IMR-90 (cell line): ENCODE measurements around the gene NKAIN4. TPM values are rescaled to one million over a fixed set of nuclear protein-coding genes. Genes with fewer than 3 reads are reported as not detected.

Experiments used
- ATAC-seq: fragments of 200-7000 bp; cut with Tn5 transposase; 2 replicates; pipeline ENCODE4 v1.9.1; 2020; ENCODE audit warnings: low read depth, mild to moderate bottlenecking, moderate library complexity
- BruUV-seq: library from RNA; stranded (reverse); fragments of 400-500 nt; replicated peaks from 2 replicates; lab custom pipeline; 2021; lab: Mats Ljungman, UMichigan
- CTCF ChIA-PET: fragments of 300-600 bp; formaldehyde crosslinking; extraction: SDS; loops from one replicate; lab custom pipeline; 2021; ENCODE audit warnings: antibody characterized with exemption; lab: Yijun Ruan, JAX
- POLR2A ChIA-PET: fragments of 300-600 bp; sonication (Branson Sonifier 250); formaldehyde crosslinking; loops from one replicate; lab custom pipeline; 2022; ENCODE audit warnings: antibody characterized with exemption; ENCODE audit not compliant: unreplicated experiment; lab: Charles Lee
- DNase-seq: peaks from one replicate; pipeline ENCODE4 v3.0.0; 2013
- H2AFZ ChIP-seq: replicated peaks from 2 replicates; pipeline ENCODE3; 2013; ENCODE audit warnings: low read length, mild to moderate bottlenecking; ENCODE audit not compliant: poor library complexity
- H2AK5ac ChIP-seq: 2 replicates; pipeline ENCODE4 v1.6.1; 2013; ENCODE audit warnings: low read depth, low read length, inconsistent platforms
- H2AK9ac ChIP-seq: replicated peaks from 2 replicates; pipeline ENCODE3; 2013; ENCODE audit warnings: mild to moderate bottlenecking, low read depth, low read length, moderate library complexity; ENCODE audit not compliant: poor library complexity
- H2BK120ac ChIP-seq: 2 replicates; pipeline ENCODE4 v1.6.1; 2013; ENCODE audit warnings: low read depth, low read length, inconsistent platforms
- H2BK15ac ChIP-seq: 3 replicates; pipeline ENCODE4 v1.6.1; 2013; ENCODE audit warnings: low read depth, low read length, inconsistent platforms
- H2BK20ac ChIP-seq: 2 replicates; pipeline ENCODE4 v1.6.1; 2013; ENCODE audit warnings: low read depth, mild to moderate bottlenecking, inconsistent platforms, low read length, moderate library complexity
- H2BK5ac ChIP-seq: 2 replicates; pipeline ENCODE4 v1.6.1; 2013; ENCODE audit warnings: mild to moderate bottlenecking, low read depth, low read length, inconsistent platforms; ENCODE audit not compliant: poor library complexity, severe bottlenecking
- H3K14ac ChIP-seq: replicated peaks from 2 replicates; pipeline ENCODE4 v1.6.1; 2013; ENCODE audit warnings: low read depth, low read length, inconsistent platforms
- H3K18ac ChIP-seq: 2 replicates; pipeline ENCODE4 v1.6.1; 2013; ENCODE audit warnings: low read depth, low read length, control low read depth
- H3K23ac ChIP-seq: 2 replicates; pipeline ENCODE4 v1.6.1; 2013; ENCODE audit warnings: low read depth, low read length, inconsistent platforms
- H3K27ac ChIP-seq: 2 replicates; pipeline ENCODE4 v1.5.1; 2013; ENCODE audit warnings: mild to moderate bottlenecking, control low read depth, low read length; ENCODE audit not compliant: insufficient read depth
- H3K27me3 ChIP-seq: 2 replicates; pipeline ENCODE4 v1.6.1; 2013; ENCODE audit warnings: low read length; ENCODE audit not compliant: control insufficient read depth, insufficient read depth
- H3K36me3 ChIP-seq: 2 replicates; pipeline ENCODE4 v1.6.1; 2013; ENCODE audit warnings: low read length, mixed read lengths; ENCODE audit not compliant: control insufficient read depth, insufficient read depth
- H3K4ac ChIP-seq: 2 replicates; pipeline ENCODE4 v1.6.1; 2013; ENCODE audit warnings: low read depth, low read length, inconsistent platforms
- H3K4me1 ChIP-seq: 2 replicates; pipeline ENCODE4 v1.6.1; 2013; ENCODE audit warnings: low read length, mixed read lengths; ENCODE audit not compliant: control insufficient read depth, insufficient read depth
- H3K4me2 ChIP-seq: 2 replicates; pipeline ENCODE4 v1.6.1; 2013; ENCODE audit warnings: low read depth, mild to moderate bottlenecking, control low read depth, low read length, moderate library complexity
- H3K4me3 ChIP-seq: 2 replicates; pipeline ENCODE4 v1.5.1; 2013; ENCODE audit warnings: low read depth, mild to moderate bottlenecking, control low read depth, low read length, moderate library complexity; ENCODE audit not compliant: insufficient read depth
- H3K56ac ChIP-seq: 2 replicates; pipeline ENCODE4 v1.6.1; 2013; ENCODE audit warnings: low read length, inconsistent platforms; ENCODE audit not compliant: insufficient read depth; ENCODE audit errors: extremely low read depth
- H3K79me1 ChIP-seq, 2 experiments: 2 replicates each; pipeline ENCODE4 v1.6.1; 2013; ENCODE audit warnings: low read length in 2 of 2, inconsistent platforms in 1 of 2, low read depth in 1 of 2
- H3K9ac ChIP-seq: 2 replicates; pipeline ENCODE4 v1.6.1; 2013; ENCODE audit warnings: low read depth, low read length, control low read depth
- H3K9me1 ChIP-seq: 2 replicates; pipeline ENCODE4 v1.6.1; 2013; ENCODE audit warnings: low read length, inconsistent platforms; ENCODE audit not compliant: insufficient read depth
- H3K9me3 ChIP-seq: 2 replicates; pipeline ENCODE4 v1.6.1; 2013; ENCODE audit warnings: low read length; ENCODE audit not compliant: control insufficient read depth, insufficient read depth
- H4K20me1 ChIP-seq: 2 replicates; pipeline ENCODE4 v1.6.1; 2013; ENCODE audit warnings: low read length, inconsistent platforms; ENCODE audit not compliant: insufficient read depth
- H4K5ac ChIP-seq: 2 replicates; pipeline ENCODE4 v1.6.1; 2013; ENCODE audit warnings: mild to moderate bottlenecking, low read depth, low read length, control low read depth
- H4K8ac ChIP-seq, 2 experiments: 2 replicates each; pipeline ENCODE4 v1.6.1; 2013; ENCODE audit warnings: low read depth in 2 of 2, low read length in 2 of 2, control low read depth in 1 of 2, inconsistent platforms in 1 of 2
- H4K91ac ChIP-seq: 2 replicates; pipeline ENCODE4 v1.6.1; 2013; ENCODE audit warnings: low read depth, low read length, inconsistent platforms; ENCODE audit not compliant: insufficient read depth
- BHLHE40 ChIP-seq: fragments of 150-350 bp; IDR thresholded peaks from 2 replicates; pipeline ENCODE4 v1.6.1; 2016; ENCODE audit warnings: mild to moderate bottlenecking, low read depth, low read length
- CEBPB ChIP-seq: IDR thresholded peaks from 2 replicates; pipeline ENCODE4 v1.6.1; 2012; ENCODE audit warnings: low read depth, low read length, improper control_type of control experiment
- CHD1 ChIP-seq: IDR thresholded peaks from 2 replicates; pipeline ENCODE4 v1.6.1; 2012; ENCODE audit warnings: low read depth, low read length, improper control_type of control experiment
- CTCF ChIP-seq: conservative IDR thresholded peaks from 2 replicates; pipeline ENCODE4 v1.5.1; 2012; ENCODE audit warnings: mild to moderate bottlenecking, low read depth, low read length, improper control_type of control experiment
- ELK1 ChIP-seq: fragments of 150-350 bp; IDR thresholded peaks from 2 replicates; pipeline ENCODE4 v1.6.1; 2016; ENCODE audit warnings: low read depth, mild to moderate bottlenecking, low read length, moderate library complexity, borderline replicate concordance
- FOS ChIP-seq: fragments of 150-350 bp; IDR thresholded peaks from 2 replicates; pipeline ENCODE4 v1.6.1; 2016; ENCODE audit warnings: low read depth, low read length
- MAFK ChIP-seq: IDR thresholded peaks from 2 replicates; pipeline ENCODE4 v1.6.1; 2012; ENCODE audit warnings: low read depth, low read length, improper control_type of control experiment
- MAZ ChIP-seq: IDR thresholded peaks from 2 replicates; pipeline ENCODE4 v1.6.1; 2012; ENCODE audit warnings: low read depth, mild to moderate bottlenecking, low read length, improper control_type of control experiment, moderate library complexity, borderline replicate concordance
- MXI1 ChIP-seq: IDR thresholded peaks from 2 replicates; pipeline ENCODE4 v1.6.1; 2012; ENCODE audit warnings: low read depth, mild to moderate bottlenecking, low read length, moderate library complexity, borderline replicate concordance
- NFE2L2 ChIP-seq: fragments of 150-350 bp; IDR thresholded peaks from 2 replicates; pipeline ENCODE4 v1.6.1; 2016; ENCODE audit warnings: low read depth, mild to moderate bottlenecking, low read length
- POLR2A ChIP-seq: IDR thresholded peaks from 2 replicates; pipeline ENCODE4 v1.6.1; 2012; ENCODE audit warnings: mild to moderate bottlenecking, low read depth, low read length
- RAD21 ChIP-seq: IDR thresholded peaks from 2 replicates; pipeline ENCODE4 v1.6.1; 2012; ENCODE audit warnings: low read length, improper control_type of control experiment
- RCOR1 ChIP-seq: IDR thresholded peaks from 2 replicates; pipeline ENCODE4 v1.6.1; 2012; ENCODE audit warnings: mild to moderate bottlenecking, low read length, improper control_type of control experiment; ENCODE audit not compliant: insufficient replicate concordance
- RFX5 ChIP-seq: IDR thresholded peaks from 2 replicates; pipeline ENCODE4 v1.8.0; 2012; ENCODE audit warnings: low read depth, mild to moderate bottlenecking, low read length, moderate library complexity
- SMC3 ChIP-seq: fragments of 150-350 bp; IDR thresholded peaks from 2 replicates; pipeline ENCODE4 v1.6.1; 2016; ENCODE audit warnings: low read depth, mild to moderate bottlenecking, antibody characterized with exemption, low read length, moderate library complexity
- USF2 ChIP-seq: fragments of 150-350 bp; IDR thresholded peaks from 2 replicates; pipeline ENCODE4 v1.6.1; 2017; ENCODE audit warnings: mild to moderate bottlenecking, antibody characterized with exemption, low read length, low read depth
- WGBS, 2 experiments: methylation state at CpG; one replicate each; pipeline versions ENCODE4 v1.1.5 to v1.1.7; 2013; ENCODE audit warnings: missing lambda C conversion rate in 2 of 2; ENCODE audit not compliant: insufficient read length in 1 of 2; ENCODE audit errors: extremely low coverage in 2 of 2; 5-methylcytosine and 5-hydroxymethylcytosine counted together
- dilution Hi-C: fragments of 300-500 bp; cut with HindIII; formaldehyde crosslinking; loops from one replicate; pipeline ENCODE4 v1.14.3; 2018; ENCODE audit warnings: low sequenced_read_pairs; ENCODE audit not compliant: unreplicated experiment
- in situ Hi-C: fragments of 300-500 bp; cut with MboI; formaldehyde crosslinking; loops from 3 replicates; pipeline ENCODE4 v1.14.3; 2019; ENCODE audit warnings: low sequenced_read_pairs, inconsistent platforms, mixed read lengths
- intact Hi-C: fragments of 100-400 bp; cut with micrococcal nuclease; formaldehyde crosslinking; loops from 2 replicates; pipeline ENCODE4 v1.10.0; 2022
- polyA plus RNA-seq, 3 experiments: library from polyadenylated mRNA; depleted of rRNA; stranded (reverse); fragments of >200 nt; gene quantifications; 2 replicates each; pipeline ENCODE4 v1.2.3, GENCODE V29; 2012; ENCODE audit warnings: low replicate concordance in 1 of 3
- total RNA-seq: library from RNA; depleted of rRNA; stranded (reverse); fragments of >200 nt; gene quantifications from 2 replicates; pipeline ENCODE4 v1.2.3, GENCODE V29; 2012

The NKAIN4 gene
- total and polyA plus RNA-seq, 2 of the 4 experiments (the other 2 are of a cell fraction) = not detected

GRCh38 chr20:63220696-63221399 lies 33.4 kb downstream of the NKAIN4 start:
- Histone ChIP-seq H2BK5ac (no peak overlapping the region), H3K4me3 (no peak overlapping the region), H3K36me3 (no peaks in the 10 kb centered on the region), H4K8ac (no peak overlapping the region), H3K4me2 (no peak overlapping the region), H2BK20ac (no peak overlapping the region), H2AK5ac (no peak overlapping the region), H4K91ac (no peak overlapping the region), H2AFZ (no peak overlapping the region), H2BK15ac (no peak overlapping the region), H3K79me1 (no peaks in the 10 kb centered on the region), H3K18ac (no peak overlapping the region), H3K27ac (no peak overlapping the region), H3K9me1 (no peaks in the 10 kb centered on the region), H3K4me1 (peaks cover 13% of the 10 kb centered on the region), H3K9me3 (no peaks in the 10 kb centered on the region), H3K56ac (no peak overlapping the region), H3K14ac (no peak overlapping the region), H2AK9ac (no peak overlapping the region), H3K4ac (no peak overlapping the region), H3K23ac (no peak overlapping the region), H4K20me1 (peaks cover 15% of the 10 kb centered on the region; the same call in 1 of the 2 replicates), H3K9ac (no peak overlapping the region), H3K27me3 (peaks cover 28% of the 10 kb centered on the region), H4K5ac (no peak overlapping the region), H2BK120ac (no peak overlapping the region)
- BruUV-seq = no TSS peak
- intact Hi-C loops (loop anchor here (5.0 kb wide), 1 partner anchor 161 kb away; no protein-coding TSS in a partner anchor), dilution Hi-C loops (no loop called here), in situ Hi-C loops (no loop called here)
- WGBS, 2 experiments = 27% methylated on average over 5 of the region's 9 CpGs; no CpG with 5 or more reads in 1 of the 2 experiments
- ChIA-PET CTCF (no interaction called here), POLR2A (no interaction called here)
- no peak for ATAC-seq
- no peak for DNase-seq
- TF ChIP-seq MAFK (no peak), POLR2A (no peak), CTCF (no peak), ELK1 (no peak), NFE2L2 (no peak), BHLHE40 (no peak), CEBPB (no peak), USF2 (no peak), SMC3 (no peak), FOS (no peak), MXI1 (no peak), MAZ (no peak), RFX5 (no peak), RAD21 (no peak), RCOR1 (no peak), CHD1 (no peak)
